HUES64 (cell line): ENCODE data around the gene ARHGAP42.

Experiments
- H3K27ac ChIP-seq: 2 replicates; pipeline ENCODE4 v1.7.0; 2013; ENCODE audit warnings: low read depth, low read length, inconsistent platforms
- H3K27me3 ChIP-seq: 2 replicates; pipeline ENCODE4 v1.6.1; 2013; ENCODE audit warnings: mild to moderate bottlenecking, low read length; ENCODE audit not compliant: insufficient read depth
- H3K36me3 ChIP-seq: 2 replicates; pipeline ENCODE4 v1.6.1; 2013; ENCODE audit warnings: mild to moderate bottlenecking, low read length; ENCODE audit not compliant: insufficient read depth
- H3K4me1 ChIP-seq: 2 replicates; pipeline ENCODE4 v1.6.1; 2013; ENCODE audit warnings: mild to moderate bottlenecking, low read length, moderate library complexity; ENCODE audit not compliant: insufficient read depth
- H3K4me3 ChIP-seq: 2 replicates; pipeline ENCODE4 v1.5.1; 2013; ENCODE audit warnings: mild to moderate bottlenecking, low read length, moderate library complexity
- H3K9ac ChIP-seq: 2 replicates; pipeline ENCODE4 v1.6.1; 2013; ENCODE audit warnings: mild to moderate bottlenecking, low read depth, low read length
- H3K9me3 ChIP-seq: 2 replicates; pipeline ENCODE4 v1.6.1; 2013; ENCODE audit warnings: low read depth, low read length; ENCODE audit not compliant: insufficient read depth
- WGBS: fragments of 150-250, 120-280 bp; methylation state at CpG from one replicate; pipeline ENCODE4 v1.1.7; 2013; ENCODE audit warnings: missing lambda C conversion rate; 5-methylcytosine and 5-hydroxymethylcytosine counted together

The ARHGAP42 gene

DNA sequence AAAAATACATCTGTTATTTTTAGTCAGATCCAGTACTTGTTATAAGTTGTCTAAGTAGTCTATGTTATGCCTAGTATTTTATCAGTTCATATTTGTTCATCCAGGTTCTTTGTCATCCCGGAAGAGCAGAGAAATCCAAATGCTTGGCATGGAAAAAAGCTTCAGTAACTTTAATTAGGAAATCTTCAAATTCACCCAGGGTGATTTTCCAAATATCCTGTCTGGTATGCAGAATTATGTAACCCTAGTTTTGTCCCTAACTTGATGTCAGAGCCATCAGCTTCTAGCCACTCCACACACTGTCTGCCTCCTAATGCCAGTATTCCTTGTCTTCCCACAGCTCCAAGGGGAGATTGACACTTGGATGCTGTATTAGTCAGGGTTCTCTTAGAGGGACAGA is 216.2 kb downstream of the ARHGAP42 start:
- Histone ChIP-seq H3K4me3 (no peak overlapping the region), H3K27me3 (no peaks in the 10 kb centered on the region), H3K4me1 (no peaks in the 10 kb centered on the region), H3K27ac (no peak overlapping the region), H3K36me3 (no peaks in the 10 kb centered on the region), H3K9ac (no peak overlapping the region), H3K9me3 (no peaks in the 10 kb centered on the region)
- 100% methylated on average over 1 of the region's 1 CpG for WGBS

DNA sequence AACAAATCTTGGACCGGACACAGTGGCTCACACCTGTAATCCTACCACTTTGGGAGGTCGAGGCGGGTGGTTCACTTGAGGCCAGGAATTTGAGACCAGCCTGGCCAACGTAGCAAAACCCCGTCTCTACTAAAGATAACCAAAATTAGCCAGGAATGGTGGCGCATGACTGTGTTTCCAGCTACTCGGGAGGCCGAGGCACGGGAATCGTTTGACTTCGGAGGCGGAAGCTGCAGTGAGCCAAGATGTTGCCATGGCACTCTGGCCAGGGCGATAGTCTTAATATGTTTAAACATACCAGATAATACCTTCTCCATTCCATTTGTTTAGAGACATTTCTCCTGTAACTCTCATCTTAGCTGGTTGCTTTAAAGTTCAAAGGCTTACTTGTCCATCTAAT is 218.6 kb downstream of the ARHGAP42 start:
- H3K27me3 ChIP-seq = no peaks in the 10 kb centered on the region
- H3K4me3 ChIP-seq = no peak overlapping the region
- H3K9ac ChIP-seq = no peak overlapping the region
- H3K36me3 ChIP-seq = no peaks in the 10 kb centered on the region
- H3K4me1 ChIP-seq = no peaks in the 10 kb centered on the region
- H3K27ac ChIP-seq = no peak overlapping the region
- WGBS = 97% methylated on average over 13 of the region's 13 CpGs
- H3K9me3 ChIP-seq = no peaks in the 10 kb centered on the region

DNA sequence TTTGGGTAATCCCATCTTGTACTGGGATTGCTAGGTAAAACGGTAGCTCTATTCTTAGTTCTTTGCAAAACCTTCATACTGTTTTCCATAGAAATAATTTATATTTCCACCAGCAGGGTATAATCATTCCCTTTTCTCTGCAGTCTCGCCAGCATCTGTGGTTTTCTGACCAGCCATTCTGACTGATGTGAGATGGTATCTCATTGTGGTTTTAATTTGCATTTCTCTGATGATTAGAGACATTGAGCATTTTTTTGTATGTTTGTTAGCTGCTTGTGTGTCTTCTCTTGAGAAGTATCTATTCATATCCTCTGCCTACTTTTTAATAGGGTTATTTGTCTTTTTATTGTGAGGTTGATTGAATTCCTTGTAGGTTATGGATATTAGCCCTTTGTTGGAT is 221.7 kb downstream of the ARHGAP42 start:
- Histone ChIP-seq H3K27ac (no peak overlapping the region), H3K4me1 (no peaks in the 10 kb centered on the region), H3K36me3 (no peaks in the 10 kb centered on the region), H3K27me3 (no peaks in the 10 kb centered on the region), H3K9ac (no peak overlapping the region), H3K9me3 (no peaks in the 10 kb centered on the region), H3K4me3 (no peak overlapping the region)
- 92% methylated on average over 2 of the region's 2 CpGs for WGBS

DNA sequence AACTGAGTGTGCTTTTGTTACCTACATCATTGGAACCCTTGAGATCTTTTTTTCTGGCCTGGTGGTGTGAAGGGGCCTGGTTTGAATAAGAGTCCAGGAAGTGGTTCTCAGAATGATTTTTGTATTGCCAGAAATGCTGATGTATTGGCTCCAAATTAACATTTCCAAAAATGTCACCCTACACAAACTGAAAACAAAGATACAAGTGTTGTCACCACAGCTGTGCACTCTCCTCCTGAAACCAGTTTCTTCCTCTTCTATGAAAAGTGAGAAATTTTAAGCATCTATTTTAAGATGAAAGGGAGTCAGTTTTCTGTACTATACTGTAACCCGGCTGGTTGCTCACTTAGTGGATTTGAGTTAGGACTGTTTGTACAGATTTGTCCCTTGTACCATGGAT is 223.7 kb downstream of the ARHGAP42 start:
- H3K4me1 ChIP-seq = peaks cover 5% of the 10 kb centered on the region
- no peak overlapping the region for H3K27ac ChIP-seq
- 98% methylated on average over 1 of the region's 1 CpG for WGBS
- H3K36me3 ChIP-seq = no peaks in the 10 kb centered on the region
- no peak overlapping the region for H3K9ac ChIP-seq
- no peaks in the 10 kb centered on the region for H3K27me3 ChIP-seq
- no peak overlapping the region for H3K4me3 ChIP-seq
- no peaks in the 10 kb centered on the region for H3K9me3 ChIP-seq

DNA sequence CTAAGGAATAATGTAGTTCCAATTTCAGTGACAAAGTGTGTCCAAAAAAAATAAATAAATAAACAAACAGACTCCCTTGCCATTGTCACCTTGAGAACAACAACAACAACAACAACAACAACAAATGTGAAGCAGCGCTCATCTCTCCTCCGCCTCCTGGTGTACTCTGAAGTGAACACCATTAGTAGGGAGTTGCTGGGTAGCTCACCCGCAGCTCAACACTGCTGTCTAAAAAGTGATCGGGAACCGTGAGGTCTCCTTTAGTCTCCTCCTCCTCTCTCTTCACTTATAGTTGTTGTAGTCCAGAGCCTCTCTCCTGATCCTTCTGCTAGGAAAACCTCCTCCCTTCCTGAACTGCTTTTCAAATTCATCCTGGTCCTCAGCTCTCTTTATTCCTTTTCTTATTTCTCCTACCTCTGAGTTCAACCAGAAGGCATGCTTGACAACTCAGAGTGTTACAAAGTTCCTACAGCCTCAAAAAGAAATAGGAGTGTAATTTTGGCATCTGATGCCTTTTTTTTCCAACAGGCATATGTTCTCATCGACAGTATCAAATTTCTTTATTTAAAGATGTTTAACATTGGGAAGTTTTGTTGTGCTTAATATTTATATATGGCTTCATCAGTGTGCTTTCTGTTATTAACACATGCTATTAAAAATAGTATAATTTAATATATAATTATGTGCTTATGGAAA is 227.5 kb downstream of the ARHGAP42 start:
- H3K27me3 ChIP-seq = no peaks in the 10 kb centered on the region
- no peak overlapping the region for H3K27ac ChIP-seq
- H3K4me1 ChIP-seq = peaks cover 12% of the 10 kb centered on the region
- no peak overlapping the region for H3K9ac ChIP-seq
- 86% methylated on average over 5 of the region's 6 CpGs for WGBS
- no peaks in the 10 kb centered on the region for H3K9me3 ChIP-seq
- no peaks in the 10 kb centered on the region for H3K36me3 ChIP-seq
- H3K4me3 ChIP-seq = no peak overlapping the region

DNA sequence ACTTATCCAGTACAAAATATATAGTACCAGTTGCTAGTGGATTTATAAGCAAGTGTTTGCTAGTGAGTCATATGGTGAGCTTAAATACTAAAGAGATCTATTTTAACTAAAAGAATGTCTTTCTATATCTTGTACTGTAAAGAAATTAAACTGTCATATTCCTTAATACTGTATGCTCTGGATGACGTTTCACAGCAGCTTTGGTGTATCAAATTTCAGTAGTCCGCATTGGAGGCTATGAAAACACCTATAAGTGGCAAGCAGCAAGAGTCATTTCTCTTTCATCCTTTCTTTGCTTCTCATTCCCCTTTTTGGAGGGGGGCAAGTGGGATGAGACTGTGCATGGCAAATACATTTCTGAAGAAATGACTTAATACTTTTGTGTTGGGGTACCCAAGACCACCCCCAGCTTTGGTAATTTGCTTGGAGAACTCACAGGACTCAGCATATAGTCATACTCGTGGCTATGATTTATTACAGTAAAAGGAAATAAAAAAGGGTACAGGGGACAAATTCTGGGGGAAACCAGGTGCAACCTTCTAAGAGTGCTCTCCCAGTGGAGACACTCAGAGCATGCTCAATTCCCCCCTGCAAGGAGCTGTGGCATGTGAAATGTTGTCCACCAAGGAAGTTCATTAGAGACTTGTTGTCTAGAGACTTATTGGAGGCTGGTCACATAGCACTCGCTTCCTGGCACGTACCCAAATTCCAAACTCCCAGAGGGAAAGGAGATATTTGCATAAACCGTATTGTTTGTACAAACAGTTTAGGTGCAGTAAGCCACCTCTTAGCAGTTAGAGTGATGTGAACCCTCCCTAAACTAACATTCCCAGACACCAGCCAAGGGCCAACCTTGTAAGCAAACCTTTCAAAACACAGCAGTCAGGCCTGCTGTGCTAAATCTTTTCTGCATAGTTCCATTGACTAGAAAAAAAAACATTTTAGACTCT is 231.7 kb downstream of the ARHGAP42 start:
- no peak overlapping the region for H3K4me3 ChIP-seq
- H3K36me3 ChIP-seq = no peaks in the 10 kb centered on the region
- 88% methylated on average over 6 of the region's 6 CpGs for WGBS
- no peak overlapping the region for H3K27ac ChIP-seq
- H3K9me3 ChIP-seq = no peaks in the 10 kb centered on the region
- peaks cover 12% of the 10 kb centered on the region for H3K4me1 ChIP-seq
- no peaks in the 10 kb centered on the region for H3K27me3 ChIP-seq
- H3K9ac ChIP-seq = no peak overlapping the region

GRCh38 chr11:100920593-100920992 is 233.5 kb downstream of the ARHGAP42 start:
- H3K9ac ChIP-seq = no peak overlapping the region
- peaks cover 7% of the 10 kb centered on the region; the same call in 1 of the 2 replicates for H3K4me1 ChIP-seq
- no peaks in the 10 kb centered on the region for H3K27me3 ChIP-seq
- H3K36me3 ChIP-seq = no peaks in the 10 kb centered on the region
- no peak overlapping the region for H3K27ac ChIP-seq
- H3K9me3 ChIP-seq = no peaks in the 10 kb centered on the region
- H3K4me3 ChIP-seq = no peak overlapping the region

- Histone ChIP-seq H3K9ac (no peak overlapping the region), H3K27ac (no peak overlapping the region), H3K4me3 (no peak overlapping the region), H3K36me3 (no peaks in the 10 kb centered on the region), H3K27me3 (no peaks in the 10 kb centered on the region), H3K9me3 (no peaks in the 10 kb centered on the region), H3K4me1 (peaks cover 7% of the 10 kb centered on the region; the same call in 1 of the 2 replicates)
- WGBS = 82% methylated on average over 5 of the region's 5 CpGs
Observed at GRCh38 chr11:100922121-100922520, 235.0 kb downstream of the ARHGAP42 start.

DNA sequence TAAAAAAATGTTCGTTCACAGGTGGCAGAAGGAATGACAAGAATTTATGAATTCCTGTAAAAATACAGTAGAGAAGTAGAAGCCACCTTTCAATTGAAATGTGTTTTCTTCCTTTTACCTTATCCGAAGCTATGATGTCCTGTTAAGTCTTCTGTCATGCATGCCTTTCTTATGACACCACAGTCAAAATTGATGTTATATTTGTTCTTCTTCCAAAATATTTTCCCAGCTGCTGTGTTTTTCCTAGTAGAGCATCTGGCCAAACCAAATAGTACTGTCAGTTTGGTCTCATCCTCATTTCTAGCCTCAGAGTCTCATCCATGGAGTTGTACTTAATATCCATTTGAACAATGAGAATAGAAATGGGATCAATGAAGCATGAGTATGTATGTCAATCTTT is 236.5 kb downstream of the ARHGAP42 start:
- Histone ChIP-seq H3K9ac (no peak overlapping the region), H3K4me1 (peaks cover 7% of the 10 kb centered on the region), H3K9me3 (no peaks in the 10 kb centered on the region), H3K36me3 (no peaks in the 10 kb centered on the region), H3K4me3 (no peak overlapping the region), H3K27ac (no peak overlapping the region), H3K27me3 (no peaks in the 10 kb centered on the region)
- WGBS = 56% methylated on average over 2 of the region's 2 CpGs

- no peak overlapping the region for H3K27ac ChIP-seq
- no peak overlapping the region for H3K4me3 ChIP-seq
- 93% methylated on average over 3 of the region's 3 CpGs for WGBS
- H3K4me1 ChIP-seq = no peaks in the 10 kb centered on the region; the same call in none of the 2 replicates
- H3K9ac ChIP-seq = no peak overlapping the region
- H3K9me3 ChIP-seq = no peaks in the 10 kb centered on the region
- no peaks in the 10 kb centered on the region for H3K36me3 ChIP-seq
- H3K27me3 ChIP-seq = no peaks in the 10 kb centered on the region
Observed at GRCh38 chr11:100925935-100926334, 238.8 kb downstream of the ARHGAP42 start.

GRCh38 chr11:100927579-100927978 is 240.5 kb downstream of the ARHGAP42 start:
- Histone ChIP-seq H3K9me3 (no peaks in the 10 kb centered on the region), H3K9ac (no peak overlapping the region), H3K27me3 (no peaks in the 10 kb centered on the region), H3K4me1 (no peaks in the 10 kb centered on the region; the same call in none of the 2 replicates), H3K27ac (no peak overlapping the region), H3K4me3 (no peak overlapping the region), H3K36me3 (no peaks in the 10 kb centered on the region)
- 88% methylated on average over 5 of the region's 5 CpGs for WGBS
